RCC 7860 (cell line): ENCODE data around the gene NBDY.
"Not testable (repeated sequence)": the region's sequence is repeated elsewhere in the genome, so short reads cannot be mapped to it uniquely, and the experiment has no call there.

Experiments used
- DNase-seq: peaks from one replicate; pipeline ENCODE4 v3.0.0-alpha.2; 2015; ENCODE audit warnings: low spot score
- FAIRE-seq: peaks from 2 replicates; lab custom pipeline; 2012; peaks lifted over from hg19 to GRCh38; lab: Jason Lieb, UNC

NBDY gene

DNA sequence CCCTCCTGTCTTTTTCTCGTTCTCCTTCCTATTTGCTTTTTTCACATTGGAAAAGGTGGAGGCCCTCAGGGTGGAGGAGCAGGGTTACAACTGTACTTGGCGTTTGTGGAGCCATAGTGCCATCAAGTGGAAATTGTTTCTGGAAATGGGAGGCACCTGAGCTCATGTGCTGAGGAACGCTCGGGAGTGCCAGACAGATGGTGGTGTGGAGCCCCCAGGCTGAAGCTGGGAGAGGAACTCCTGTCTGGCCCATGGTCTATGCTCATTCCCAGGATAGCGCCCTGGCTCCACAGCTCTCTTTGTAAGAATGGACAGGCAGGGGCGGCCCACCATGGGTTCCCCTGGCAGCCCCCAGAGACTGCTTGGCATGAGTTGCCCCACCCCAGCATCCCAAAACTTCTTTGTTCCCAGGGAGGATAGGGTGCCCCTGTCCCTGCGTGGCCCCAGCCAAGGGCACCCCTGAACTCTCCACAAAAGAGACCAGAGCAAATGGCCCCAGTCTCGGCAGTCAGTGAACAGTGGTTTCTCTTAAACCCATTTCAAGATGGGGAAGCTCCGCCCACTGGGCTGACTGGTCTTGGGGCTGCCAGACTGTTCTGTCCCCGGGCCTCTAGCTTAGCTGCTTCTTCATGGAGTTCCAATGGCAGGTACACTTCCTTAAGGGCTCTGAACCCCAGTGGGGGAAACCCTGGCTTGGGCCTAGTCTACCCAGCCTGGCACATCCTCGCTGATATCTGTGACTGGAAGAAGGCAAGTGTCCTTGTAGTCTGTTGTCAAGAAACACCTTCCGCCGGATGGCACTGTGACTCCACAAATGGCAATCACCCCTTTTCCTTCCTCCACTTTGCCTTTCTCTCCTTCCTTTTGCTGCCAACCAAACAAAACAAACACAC is 70.1 kb downstream of the NBDY start:
- FAIRE-seq (no peak), DNase-seq (no peak)

DNA sequence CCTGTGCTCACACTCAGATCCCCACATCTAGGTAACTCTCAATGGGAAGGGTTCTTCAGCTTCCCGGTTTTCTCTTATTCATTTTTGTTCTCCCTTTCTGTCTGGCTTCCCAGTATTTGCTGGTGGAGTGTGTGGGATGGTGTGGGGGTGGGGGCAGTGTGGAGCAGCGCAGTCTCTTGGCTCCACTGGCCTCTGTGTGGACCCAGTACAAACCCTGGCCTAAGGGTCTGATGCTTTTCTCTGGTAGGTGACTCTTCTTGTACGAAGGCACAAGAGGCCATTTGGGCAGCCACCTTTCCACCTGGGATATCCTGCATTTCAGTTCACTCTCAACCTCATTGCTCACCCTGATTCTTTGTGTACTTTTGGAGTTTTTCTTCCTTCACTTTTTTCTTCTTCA is 71.3 kb downstream of the NBDY start:
- no peak for DNase-seq
- FAIRE-seq, result no peak

DNA sequence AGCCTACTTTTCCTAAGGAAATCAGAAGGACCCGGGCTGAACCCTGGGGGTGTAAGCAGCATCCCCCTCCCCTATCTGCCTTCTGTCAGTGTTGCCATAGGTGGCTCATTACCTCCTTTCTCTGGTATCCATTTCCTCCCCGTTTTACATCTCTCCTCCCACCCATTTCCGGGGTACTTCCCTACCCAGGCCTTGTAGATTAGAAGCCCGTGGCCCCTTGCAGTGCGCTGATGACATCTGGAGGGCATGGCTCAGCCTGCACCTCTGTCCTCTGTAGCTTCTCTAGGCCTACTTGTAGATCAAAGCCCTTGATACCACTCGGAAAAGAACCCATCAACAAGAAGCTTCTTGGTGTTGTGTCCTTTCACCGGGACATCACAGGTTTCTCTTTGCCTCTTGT is 71.8 kb downstream of the NBDY start:
- no peak for FAIRE-seq
- DNase-seq, result no peak

DNA sequence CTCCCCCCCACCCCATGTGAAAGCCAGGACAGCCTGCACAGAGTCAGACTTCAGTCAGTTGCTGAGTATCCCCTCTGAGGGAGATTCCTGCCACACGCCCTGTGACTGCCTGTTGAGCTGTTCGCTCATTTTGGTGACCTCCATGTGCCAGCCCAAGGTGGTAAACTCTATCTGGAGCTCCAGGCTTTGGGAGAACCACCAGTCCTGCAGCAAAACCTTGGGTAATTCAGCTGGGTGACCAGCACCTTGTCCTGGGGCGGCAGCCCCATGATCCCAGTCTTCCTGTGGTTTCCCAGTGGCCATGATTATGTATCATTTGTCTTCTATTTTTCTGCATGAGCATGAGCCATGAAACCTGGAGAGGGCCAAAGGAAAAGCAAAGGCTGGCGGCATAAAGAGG is 73.4 kb downstream of the NBDY start:
- FAIRE-seq, result no peak
- no peak for DNase-seq

DNA sequence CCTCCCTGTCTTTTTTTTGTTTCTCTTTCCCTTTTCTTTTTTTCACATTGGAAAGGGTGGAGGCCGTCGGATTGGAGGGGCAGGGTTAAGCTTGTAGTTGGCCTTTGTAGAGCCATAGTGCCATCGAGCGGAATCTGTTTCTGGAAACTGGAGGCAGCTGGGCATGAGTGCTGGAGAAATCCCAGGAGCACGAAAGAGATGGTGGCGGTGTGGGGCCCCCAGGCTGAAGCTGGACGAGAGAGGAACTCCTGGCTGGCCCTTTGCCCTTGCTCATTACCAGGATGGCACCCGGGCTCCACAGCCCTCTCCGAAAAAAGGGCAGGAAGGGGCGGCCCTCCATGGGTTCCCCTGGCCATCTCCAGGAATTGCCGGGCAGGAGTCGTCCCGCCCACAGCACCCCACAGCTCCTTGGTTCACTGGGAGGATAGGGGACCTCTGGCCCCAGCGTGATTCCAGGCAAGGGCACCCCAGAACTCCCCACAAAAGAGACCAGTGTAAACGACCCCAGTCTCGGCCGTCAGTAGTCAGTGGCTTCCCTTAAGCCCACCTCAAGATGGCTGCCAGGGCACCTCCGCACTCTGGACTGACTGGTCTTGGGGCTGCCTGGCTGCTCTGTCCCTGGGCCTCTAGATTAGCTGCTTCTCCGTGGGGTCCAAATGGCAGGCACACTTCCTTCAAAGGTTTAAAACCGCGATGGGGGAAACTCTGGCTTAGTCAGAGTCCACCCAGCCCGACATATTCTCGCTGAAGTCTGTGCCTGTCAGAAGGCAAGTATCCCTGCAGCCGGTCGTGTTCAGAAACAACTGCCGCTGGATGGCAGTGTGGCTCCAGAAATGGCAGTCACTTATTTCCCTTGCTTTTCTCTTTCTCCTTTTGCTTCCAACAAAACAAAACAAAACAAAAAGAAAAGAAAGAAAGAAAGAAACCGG is 74.1 kb downstream of the NBDY start:
- FAIRE-seq, result no peak
- no peak for DNase-seq

DNA sequence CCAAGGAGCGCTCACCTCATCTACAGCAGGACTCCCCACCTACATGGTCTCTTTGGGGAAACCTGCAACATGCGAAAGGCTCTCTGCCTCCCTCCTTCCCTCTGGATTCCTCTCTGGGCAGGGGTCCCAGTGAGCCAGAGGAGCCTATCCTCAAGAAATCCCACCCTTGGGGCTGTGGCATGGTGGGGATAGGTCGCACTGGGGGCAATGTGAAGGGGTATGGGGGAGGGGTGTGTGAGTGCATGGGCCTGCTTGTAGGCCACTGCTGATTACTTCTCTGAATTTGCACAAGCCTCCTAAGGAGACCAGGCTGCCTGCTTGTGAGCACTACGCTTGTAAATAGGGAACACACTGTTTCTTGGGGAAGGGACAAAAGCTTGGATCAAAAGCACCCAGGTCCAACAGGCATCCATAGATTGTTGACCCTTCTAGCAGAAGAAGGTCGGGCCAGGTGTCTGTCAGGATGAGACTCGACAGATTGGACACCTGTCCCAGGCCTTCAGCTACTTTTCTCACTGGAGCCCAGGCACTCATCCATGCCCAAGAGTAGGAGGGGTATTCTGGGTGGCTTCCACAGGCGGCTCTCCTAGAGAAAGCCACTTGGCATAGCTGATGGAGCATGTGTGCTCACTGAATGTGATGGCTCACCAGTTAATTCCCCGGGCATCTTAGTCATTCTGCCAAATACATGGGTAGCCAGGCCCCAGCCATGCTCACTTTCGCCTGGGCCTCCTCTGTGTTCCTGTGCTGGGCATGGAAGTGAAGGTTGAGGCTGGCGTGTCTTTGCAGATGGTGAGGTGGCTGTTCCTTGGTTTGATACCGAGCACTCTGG is 75.0 kb downstream of the NBDY start:
- no peak for DNase-seq
- FAIRE-seq, result no peak

DNA sequence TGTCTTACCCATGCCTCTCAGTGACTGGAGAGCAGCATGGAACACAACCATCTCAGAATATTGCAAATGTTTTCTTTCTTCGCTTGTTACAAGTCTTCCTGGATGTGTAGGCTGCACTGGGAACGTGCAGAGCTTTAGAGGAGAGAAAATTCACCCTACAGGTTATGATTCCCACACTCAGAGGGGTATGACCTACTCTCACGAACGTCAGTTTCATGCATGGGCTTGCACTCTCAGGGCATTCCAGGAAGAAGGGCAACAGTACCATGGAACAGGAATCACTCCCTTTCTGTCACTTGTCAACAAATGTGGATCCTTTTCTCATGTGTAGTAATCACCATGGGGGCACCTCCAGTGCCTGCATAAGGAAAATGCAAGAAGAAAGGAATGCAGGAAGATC is 75.8 kb downstream of the NBDY start:
- DNase-seq (no peak), FAIRE-seq (no peak)

DNA sequence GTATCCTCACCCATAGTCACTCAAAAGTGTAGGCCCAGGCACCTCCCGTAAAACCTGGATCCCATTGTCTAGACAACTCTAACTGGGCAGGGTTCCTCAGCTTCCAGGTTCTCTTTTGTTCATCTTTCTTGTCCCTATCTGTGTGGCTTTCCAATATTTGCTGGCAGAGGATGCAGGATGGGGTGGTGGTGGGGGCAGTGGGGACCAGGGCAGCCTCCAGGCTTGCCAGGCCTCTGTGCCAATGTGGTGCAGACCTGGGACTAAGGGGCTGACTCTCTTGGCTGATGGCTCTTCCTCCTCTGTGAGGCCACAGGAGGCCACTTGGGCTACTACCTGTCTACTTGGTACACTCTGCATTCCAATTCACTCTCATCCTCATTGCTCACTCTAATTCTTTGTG is 76.4 kb downstream of the NBDY start:
- DNase-seq (no peak), FAIRE-seq (no peak)

DNA sequence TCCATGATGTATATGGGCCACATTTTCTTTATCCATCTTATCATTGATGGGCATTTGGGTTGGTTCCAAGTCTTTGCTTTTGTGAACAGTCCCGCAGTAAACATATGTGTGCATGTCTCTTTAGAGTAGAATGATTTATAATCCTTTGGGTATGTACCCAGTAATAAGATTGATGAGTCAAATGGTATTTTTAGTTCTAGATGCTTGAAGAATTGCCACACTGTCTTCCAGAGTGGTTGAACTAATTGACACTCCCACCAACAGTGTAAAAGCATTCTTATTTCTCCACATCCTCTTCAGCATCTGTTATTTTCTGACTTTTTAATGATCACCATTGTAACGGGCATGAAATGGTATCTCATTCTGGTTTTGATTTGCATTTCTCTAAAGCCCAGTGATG is 77.1 kb downstream of the NBDY start:
- not testable (repeated sequence) for DNase-seq, FAIRE-seq

DNA sequence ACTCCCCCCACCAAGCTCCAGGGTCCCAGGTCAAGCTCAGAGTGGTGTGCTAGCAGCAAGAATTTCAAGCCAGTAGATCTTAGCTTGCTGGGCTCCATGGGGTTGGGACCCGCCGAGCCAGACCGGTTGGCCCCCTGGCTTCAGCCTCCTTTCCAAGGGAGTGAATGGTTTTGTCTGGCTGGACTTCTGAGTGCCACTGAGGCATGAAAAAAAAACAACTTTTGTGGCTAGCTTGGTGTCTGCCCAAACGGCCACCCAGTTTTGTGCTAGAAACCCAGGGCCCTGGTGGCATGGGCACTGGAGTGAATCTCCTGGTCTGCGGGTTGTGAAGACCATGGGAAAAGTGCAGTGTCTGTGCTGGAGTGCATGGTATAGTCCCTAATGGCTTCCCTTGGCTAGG is 82.6 kb downstream of the NBDY start:
- FAIRE-seq, result no peak
- no peak for DNase-seq

DNA sequence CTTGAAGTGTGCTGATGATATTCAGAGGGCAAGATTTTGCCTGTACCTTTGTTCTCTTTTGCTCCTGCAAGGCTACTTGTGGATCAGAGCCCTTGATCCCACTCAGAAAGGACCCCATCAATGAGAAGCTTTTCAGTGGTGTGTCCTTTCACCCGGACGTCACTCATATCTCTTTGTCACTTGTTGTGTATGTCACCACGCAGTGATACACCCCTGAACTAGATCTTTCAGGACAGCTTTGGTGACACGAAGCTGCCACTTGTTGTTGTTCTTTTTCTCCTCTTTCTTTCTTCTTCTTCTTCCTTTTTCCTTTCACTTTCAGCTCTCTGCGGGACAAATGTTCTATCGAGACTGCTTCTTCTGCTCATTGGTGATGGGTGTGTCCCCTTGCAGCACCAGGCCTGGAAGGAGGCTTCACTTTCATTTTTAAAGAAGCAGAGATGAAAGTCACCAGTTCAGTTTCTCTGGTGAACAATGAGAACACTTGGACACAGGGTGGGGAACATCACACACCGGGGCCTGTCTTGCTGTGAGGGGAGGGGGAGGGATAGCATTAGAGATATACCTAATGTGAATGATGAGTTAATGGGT is 83.6 kb downstream of the NBDY start:
- no peak for FAIRE-seq
- DNase-seq, result no peak

DNA sequence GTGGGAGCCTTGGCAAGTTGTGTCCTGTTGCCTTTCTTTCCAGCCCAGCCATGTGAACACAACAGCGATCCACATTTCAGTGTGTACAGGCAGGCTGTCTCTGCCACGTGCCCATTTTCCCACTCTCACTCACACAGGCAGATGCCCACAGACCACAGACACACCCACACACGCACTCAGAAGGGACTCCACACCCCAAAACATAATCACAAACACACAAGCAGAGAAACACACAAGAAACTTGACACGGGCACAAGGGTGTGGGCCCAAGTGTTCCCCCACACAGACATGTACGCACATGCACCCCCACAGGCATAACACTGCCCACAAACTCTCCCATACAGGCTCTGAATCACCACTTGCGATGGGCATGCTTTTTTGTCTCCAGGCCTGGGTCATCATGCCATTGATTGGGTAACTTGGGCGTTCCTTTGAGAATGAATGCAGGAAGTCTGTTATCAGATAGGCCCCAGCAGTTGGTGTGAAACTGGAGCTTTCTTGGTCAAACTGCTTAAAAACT is 84.3 kb downstream of the NBDY start:
- FAIRE-seq (no peak), DNase-seq (no peak)

DNA sequence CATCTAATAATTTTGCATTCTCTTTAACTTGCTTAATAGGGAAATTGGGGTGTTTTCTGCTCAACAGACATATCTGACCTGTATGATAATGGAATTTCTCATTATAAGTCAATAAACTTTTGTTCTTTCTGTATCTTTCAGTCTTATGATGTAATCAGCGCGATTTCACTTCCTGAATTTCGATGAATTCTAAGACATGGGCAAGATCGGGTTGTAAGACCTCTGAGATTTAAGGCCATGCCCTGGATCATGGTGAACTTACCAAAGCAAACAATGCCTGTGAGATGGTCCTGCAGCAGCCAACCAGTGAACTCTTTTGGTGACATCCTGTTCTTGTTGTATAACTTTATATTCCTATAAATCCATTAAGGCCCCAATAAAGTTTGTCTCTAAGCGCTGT is 88.1 kb downstream of the NBDY start:
- DNase-seq, result no peak
- FAIRE-seq, result no peak

DNA sequence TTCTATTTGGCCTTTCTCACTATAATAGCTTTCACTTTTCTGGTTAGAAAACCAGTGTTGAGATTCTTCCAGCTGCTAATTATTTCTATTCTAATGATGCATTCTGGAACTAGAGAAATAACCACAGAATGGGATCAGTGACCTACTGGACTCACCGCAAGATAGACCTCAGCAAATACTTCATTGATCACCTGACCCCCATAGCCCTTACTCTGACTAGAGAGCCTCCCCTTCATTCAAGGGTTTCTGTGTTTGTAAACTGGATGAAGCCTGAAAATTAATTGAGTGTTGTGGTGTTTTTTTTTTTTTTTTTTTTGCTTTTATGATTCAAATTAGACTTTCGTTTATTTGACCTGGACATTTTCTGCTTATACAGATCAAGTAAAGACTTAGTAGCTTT is 97.0 kb downstream of the NBDY start:
- FAIRE-seq (no peak), DNase-seq (no peak)

DNA sequence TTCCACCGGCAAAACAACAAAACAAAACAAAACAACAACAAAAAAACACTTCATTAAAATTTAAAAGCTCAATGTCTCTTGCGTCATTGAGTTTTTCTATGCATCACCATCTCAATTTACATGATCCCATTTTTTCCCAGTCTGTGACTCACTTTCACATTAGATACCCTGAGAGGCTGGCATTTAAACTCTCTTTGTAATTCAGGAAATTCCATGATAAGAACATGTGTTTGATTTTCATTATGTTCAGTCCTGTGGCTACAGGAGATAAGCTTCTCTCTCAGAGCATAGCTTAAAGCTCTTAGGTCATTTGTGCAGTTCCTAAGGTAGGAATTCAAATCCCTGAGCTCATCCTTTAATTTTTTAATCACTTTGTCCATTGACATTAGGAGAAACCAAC is 104.6 kb downstream of the NBDY start:
- DNase-seq, result no peak
- FAIRE-seq, result no peak

DNA sequence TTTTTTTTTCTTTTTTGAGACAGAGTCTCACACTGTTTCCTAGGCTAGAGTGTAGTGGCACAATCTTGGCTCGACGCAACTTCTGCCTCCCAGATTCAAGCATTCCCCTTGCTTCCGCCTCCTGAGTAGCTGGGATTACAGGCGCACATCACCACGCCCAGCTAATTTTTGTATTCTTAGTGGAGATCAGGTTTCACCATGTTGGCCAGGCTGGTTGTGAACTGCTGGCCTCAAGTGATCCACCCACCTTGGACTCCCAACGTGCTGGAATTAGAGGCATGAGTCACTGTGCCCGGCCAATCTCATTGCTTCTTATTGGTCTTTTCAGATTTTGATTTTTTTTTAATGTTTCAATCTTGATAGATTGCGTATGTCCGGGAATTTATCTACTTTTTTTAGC is 124.4 kb downstream of the NBDY start:
- no peak for FAIRE-seq
- DNase-seq, result no peak

DNA sequence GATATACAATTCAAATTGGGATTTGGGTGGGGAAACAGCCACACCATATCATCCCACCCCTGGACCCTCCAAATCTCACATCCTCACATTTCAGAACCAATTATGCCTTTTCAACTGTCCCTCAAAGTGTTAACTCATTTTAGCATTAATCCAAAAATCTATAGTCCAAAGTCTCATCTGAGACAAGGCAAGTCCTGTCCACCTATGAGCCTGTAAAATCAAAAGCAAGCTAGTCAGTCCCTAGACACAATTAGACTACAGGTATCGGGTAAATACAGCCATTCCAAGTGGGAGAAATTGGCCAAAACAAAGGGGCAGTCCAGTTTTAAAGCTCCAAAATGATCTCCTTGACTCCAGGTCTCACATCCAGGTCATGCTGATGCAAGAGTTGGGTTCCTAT is 128.0 kb downstream of the NBDY start:
- DNase-seq (no peak), FAIRE-seq (no peak)

DNA sequence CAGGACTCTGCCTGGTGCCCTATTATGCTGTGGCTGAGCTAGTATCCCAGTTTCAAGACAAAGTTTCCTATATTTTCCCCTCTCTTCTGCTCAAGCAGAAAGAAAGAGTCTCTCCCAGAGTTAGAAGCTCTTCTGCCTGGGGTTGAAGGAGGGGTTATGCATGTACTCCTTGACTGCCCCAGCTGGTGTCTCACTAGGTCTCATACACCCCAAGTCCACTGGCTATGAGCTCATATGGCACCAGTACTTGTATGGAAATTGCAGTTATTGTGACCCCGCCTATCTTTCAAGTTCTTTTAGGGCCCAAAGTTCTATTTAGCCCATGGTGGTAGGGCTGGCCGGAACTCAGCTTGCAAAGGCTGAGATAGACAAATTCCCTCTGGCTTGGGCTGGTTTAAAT is 131.8 kb downstream of the NBDY start:
- DNase-seq (no peak), FAIRE-seq (no peak)
